HuH-7.5 (cell line): ENCODE results near the gene MAVS.
"Not testable (repeated sequence)": the region's sequence is repeated elsewhere in the genome, so short reads cannot be mapped to it uniquely, and the experiment has no call there.

Source experiments
- DNase-seq: peaks from one replicate; pipeline ENCODE4 v3.0.0; 2011; ENCODE audit warnings: low spot score

MAVS gene

GRCh38 chr20:3854462-3854871, 7.8 kb downstream of the MAVS start:
- DNase-seq, result no peak

GRCh38 chr20:3857405-3857804, 10.8 kb downstream of the MAVS start:
- no peak for DNase-seq

GRCh38 chr20:3858689-3859088, 12.1 kb downstream of the MAVS start:
- no peak for DNase-seq

GRCh38 chr20:3861191-3861590, 14.6 kb downstream of the MAVS start:
- DNase-seq, result no peak

- no peak for DNase-seq
These were observed 15.7 kb downstream of the MAVS start for GRCh38 chr20:3862333-3862732.

- DNase-seq, result no peak
These were observed 16.7 kb downstream of the MAVS start for GRCh38 chr20:3863317-3863716.

- DNase-seq, result no peak
These were observed 17.9 kb downstream of the MAVS start for GRCh38 chr20:3864518-3864917.

GRCh38 chr20:3865152-3865886, 18.7 kb downstream of the MAVS start:
- DNase-seq, result no peak

- DNase-seq, result no peak
These were observed 19.3 kb downstream of the MAVS start for GRCh38 chr20:3865887-3866407.

- DNase-seq, result no peak
These were observed 19.8 kb downstream of the MAVS start for GRCh38 chr20:3866464-3866863.

GRCh38 chr20:3867802-3868201, 21.2 kb downstream of the MAVS start:
- DNase-seq, result no peak

GRCh38 chr20:3869839-3870634, 23.4 kb downstream of the MAVS start:
- DNase-seq, result no peak

- no peak for DNase-seq
These were observed 25.1 kb downstream of the MAVS start for GRCh38 chr20:3871550-3872265.

- DNase-seq, result no peak
These were observed 26.9 kb downstream of the MAVS start for GRCh38 chr20:3873507-3873906.

- DNase-seq, result no peak
These were observed 27.7 kb downstream of the MAVS start for GRCh38 chr20:3874194-3874844.

GRCh38 chr20:3875378-3875974, 28.8 kb downstream of the MAVS start:
- no peak for DNase-seq

- DNase-seq, result no peak
These were observed 29.4 kb downstream of the MAVS start for GRCh38 chr20:3876000-3876399.

GRCh38 chr20:3876676-3877075, 30.0 kb downstream of the MAVS start:
- no peak for DNase-seq

- not testable (repeated sequence) for DNase-seq
These were observed 32.3 kb downstream of the MAVS start for GRCh38 chr20:3878921-3879274.

- no peak for DNase-seq
These were observed 39.1 kb downstream of the MAVS start for GRCh38 chr20:3885715-3886114.

- no peak for DNase-seq
These were observed 41.4 kb downstream of the MAVS start for GRCh38 chr20:3887876-3888620.
